ENCODE measurements around the gene NDUFAF7. TPM values are rescaled to one million over a fixed set of nuclear protein-coding genes. Genes with fewer than 3 reads are reported as not detected.

Gene NDUFAF7
- total and polyA plus RNA-seq, 2 of the 13 experiments (the other 11 are each of a cell fraction or from before 2014, with no cell fraction given), result 27.0 to 40.8 TPM

GRCh38 chr2:37196320-37197195 is 34.9 kb upstream of the NDUFAF7 start, which contains the start of gene CEBPZOS (continued):
- TF ChIP-seq, protein P1, sequence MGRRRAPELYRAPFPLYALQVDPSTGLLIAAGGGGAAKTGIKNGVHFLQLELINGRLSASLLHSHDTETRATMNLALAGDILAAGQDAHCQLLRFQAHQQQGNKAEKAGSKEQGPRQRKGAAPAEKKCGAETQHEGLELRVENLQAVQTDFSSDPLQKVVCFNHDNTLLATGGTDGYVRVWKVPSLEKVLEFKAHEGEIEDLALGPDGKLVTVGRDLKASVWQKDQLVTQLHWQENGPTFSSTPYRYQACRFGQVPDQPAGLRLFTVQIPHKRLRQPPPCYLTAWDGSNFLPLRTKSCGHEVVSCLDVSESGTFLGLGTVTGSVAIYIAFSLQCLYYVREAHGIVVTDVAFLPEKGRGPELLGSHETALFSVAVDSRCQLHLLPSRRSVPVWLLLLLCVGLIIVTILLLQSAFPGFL (CRISPR knock-in tag; IDR thresholded peaks at IDR 0.05), result 0 out of 2 replicates have a peak, but pooled peaks have one; percentile 55
- peak; percentile 95; the same call in 1 of the 2 replicates for TF ChIP-seq ZNF670 (CRISPR knock-in tag; IDR thresholded peaks at IDR 0.05; ENCODE audit: borderline replicate concordance)
- TF ChIP-seq SIX1 (CRISPR knock-in tag; IDR thresholded peaks at IDR 0.05; ENCODE audit: borderline replicate concordance), result peak; percentile 54; the same call in 1 of the 2 replicates
- peak; percentile 96 for TF ChIP-seq TBX2 (CRISPR knock-in tag; IDR thresholded peaks at IDR 0.05; ENCODE audit: borderline replicate concordance)
- TF ChIP-seq ZFP82 (CRISPR knock-in tag; IDR thresholded peaks at IDR 0.05; ENCODE audit: borderline replicate concordance), result peak; percentile 99
- peak; percentile 90; the same call in 1 of the 2 replicates for TF ChIP-seq NFIB (CRISPR knock-in tag; IDR thresholded peaks at IDR 0.05; ENCODE audit: borderline replicate concordance)
- TF ChIP-seq CERS6 (CRISPR knock-in tag; IDR thresholded peaks at IDR 0.05), result no peak
- TF ChIP-seq PRDM10 (CRISPR knock-in tag; IDR thresholded peaks at IDR 0.05; ENCODE audit: low read depth), result no peak; the same call in 1 of the 2 replicates
- TF ChIP-seq ONECUT2 (CRISPR knock-in tag; IDR thresholded peaks at IDR 0.05), result no peak
- TF ChIP-seq GTF2F1 (IDR thresholded peaks at IDR 0.05; ENCODE audit: low read length), result no peak
- TF ChIP-seq FIP1L1 (IDR thresholded peaks at IDR 0.05; ENCODE audit: borderline replicate concordance, insufficient read depth, low read depth, low read length), result no peak; the same call in 1 of the 2 replicates
- TF ChIP-seq ZNF616 (CRISPR knock-in tag; IDR thresholded peaks at IDR 0.05; ENCODE audit: low read depth), result peak; percentile 92; the same call in 1 of the 2 replicates
- no peak for TF ChIP-seq ZNF646 (CRISPR knock-in tag; IDR thresholded peaks at IDR 0.05)
